ENCODE results near the gene CCDC63.
A peak's percentile ranks its signal among the peaks of the same experiment; 100 is the strongest.

The CCDC63 gene

GRCh38 chr12:110846615-110847566 is at the start of gene CCDC63:
Gene CCDC63, plus strand, starts transcription at chr12:110846987. Its CDS starts 5,968 bp downstream, at chr12:110852955.
- DNase-seq (ENCODE audit: low read depth in 2 of 2): peak; percentile 15 to 17

- DNase-seq (ENCODE audit: low read depth in 2 of 2): no peak
Measured at GRCh38 chr12:110798461-110798860, 48.3 kb upstream of the CCDC63 start.

GRCh38 chr12:110802489-110802888 is 44.3 kb upstream of the CCDC63 start:
- no peak for DNase-seq (ENCODE audit: low read depth in 2 of 2)

GRCh38 chr12:110804406-110804805 is 42.4 kb upstream of the CCDC63 start:
- DNase-seq (ENCODE audit: low read depth in 2 of 2): no peak

GRCh38 chr12:110807640-110808039 is 39.1 kb upstream of the CCDC63 start:
- no peak for DNase-seq (ENCODE audit: low read depth in 2 of 2)

- DNase-seq (ENCODE audit: low read depth in 2 of 2): no peak
Measured at GRCh38 chr12:110809149-110809548, 37.6 kb upstream of the CCDC63 start.

GRCh38 chr12:110811972-110812371 is 34.8 kb upstream of the CCDC63 start:
- DNase-seq (ENCODE audit: low read depth in 2 of 2): no peak

- DNase-seq (ENCODE audit: low read depth in 2 of 2): no peak
Measured at GRCh38 chr12:110813285-110813684, 33.5 kb upstream of the CCDC63 start.

- no peak for DNase-seq (ENCODE audit: low read depth in 2 of 2)
Measured at GRCh38 chr12:110813756-110814155, 33.0 kb upstream of the CCDC63 start.

GRCh38 chr12:110816248-110816647 is 30.5 kb upstream of the CCDC63 start:
- no peak for DNase-seq (ENCODE audit: low read depth in 2 of 2)

GRCh38 chr12:110816779-110817178 is 30.0 kb upstream of the CCDC63 start:
- no peak for DNase-seq (ENCODE audit: low read depth in 2 of 2)

- DNase-seq (ENCODE audit: low read depth in 2 of 2): no peak
Measured at GRCh38 chr12:110818511-110818910, 28.3 kb upstream of the CCDC63 start.

- DNase-seq (ENCODE audit: low read depth in 2 of 2): no peak
Measured at GRCh38 chr12:110819150-110819549, 27.6 kb upstream of the CCDC63 start.

- no peak for DNase-seq (ENCODE audit: low read depth in 2 of 2)
Measured at GRCh38 chr12:110819646-110820045, 27.1 kb upstream of the CCDC63 start.

GRCh38 chr12:110821917-110822316 is 24.9 kb upstream of the CCDC63 start:
- no peak for DNase-seq (ENCODE audit: low read depth in 2 of 2)

GRCh38 chr12:110822821-110823415 is 23.9 kb upstream of the CCDC63 start:
- no peak for DNase-seq (ENCODE audit: low read depth in 2 of 2)

- no peak for DNase-seq (ENCODE audit: low read depth in 2 of 2)
Measured at GRCh38 chr12:110824342-110824741, 22.4 kb upstream of the CCDC63 start.

GRCh38 chr12:110825530-110825929 is 21.3 kb upstream of the CCDC63 start:
- no peak for DNase-seq (ENCODE audit: low read depth in 2 of 2)

- peak; percentile 74 to 81 for DNase-seq (ENCODE audit: low read depth in 2 of 2)
Measured at GRCh38 chr12:110826592-110827200, 20.1 kb upstream of the CCDC63 start.

- no peak for DNase-seq (ENCODE audit: low read depth in 2 of 2)
Measured at GRCh38 chr12:110829308-110829707, 17.5 kb upstream of the CCDC63 start.

GRCh38 chr12:110836291-110836690 is 10.5 kb upstream of the CCDC63 start:
- DNase-seq (ENCODE audit: low read depth in 2 of 2): no peak

GRCh38 chr12:110841007-110841406 is 5.8 kb upstream of the CCDC63 start:
- DNase-seq (ENCODE audit: low read depth in 2 of 2): no peak

- DNase-seq (ENCODE audit: low read depth in 2 of 2): no peak
Measured at GRCh38 chr12:110844131-110844530, 2.7 kb upstream of the CCDC63 start.

Data from stimulated activated CD8-positive, alpha-beta memory T cell treated with anti-CD3 and anti-CD28 coated beads, Interleukin-2, amount 100 ng/mL, for 48 hours (primary cell).